ENCODE results near the gene SPRR1B.
"Not testable (repeated sequence)": the region's sequence is repeated elsewhere in the genome, so short reads cannot be mapped to it uniquely, and the experiment has no call there.

Gene SPRR1B, protein sequence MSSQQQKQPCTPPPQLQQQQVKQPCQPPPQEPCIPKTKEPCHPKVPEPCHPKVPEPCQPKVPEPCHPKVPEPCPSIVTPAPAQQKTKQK

DNA sequence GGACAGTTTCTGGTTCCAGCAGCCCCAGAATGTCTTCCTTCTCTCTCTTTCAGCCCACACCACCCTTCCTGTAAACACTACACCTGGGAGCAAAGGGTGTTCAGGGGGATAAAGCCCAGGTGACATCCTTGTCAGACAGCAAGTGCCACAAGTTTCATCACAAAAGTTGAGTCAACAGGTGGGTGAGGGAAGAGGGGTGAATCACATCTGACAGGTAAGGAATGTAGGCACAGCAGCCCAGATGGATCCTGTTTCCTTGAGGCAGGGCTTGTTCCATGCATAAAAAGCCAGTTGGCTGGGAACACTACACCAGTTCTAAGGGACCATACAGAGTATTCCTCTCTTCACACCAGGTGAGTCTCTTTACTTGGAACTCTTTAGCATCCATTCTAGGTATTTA is at the start of gene SPRR1B:
SPRR1B (plus strand) TSS at position 309 of the 400 bp plus-strand sequence. CDS start 1,143 bp downstream, outside the sequence.
- no peak for DNase-seq (ENCODE audit: low read depth)

- DNase-seq (ENCODE audit: low read depth): no peak
These were observed 48.9 kb upstream of the SPRR1B start for GRCh38 chr1:152982076-152982475.

- DNase-seq (ENCODE audit: low read depth): no peak
These were observed 47.8 kb upstream of the SPRR1B start for GRCh38 chr1:152983234-152983633.

DNA sequence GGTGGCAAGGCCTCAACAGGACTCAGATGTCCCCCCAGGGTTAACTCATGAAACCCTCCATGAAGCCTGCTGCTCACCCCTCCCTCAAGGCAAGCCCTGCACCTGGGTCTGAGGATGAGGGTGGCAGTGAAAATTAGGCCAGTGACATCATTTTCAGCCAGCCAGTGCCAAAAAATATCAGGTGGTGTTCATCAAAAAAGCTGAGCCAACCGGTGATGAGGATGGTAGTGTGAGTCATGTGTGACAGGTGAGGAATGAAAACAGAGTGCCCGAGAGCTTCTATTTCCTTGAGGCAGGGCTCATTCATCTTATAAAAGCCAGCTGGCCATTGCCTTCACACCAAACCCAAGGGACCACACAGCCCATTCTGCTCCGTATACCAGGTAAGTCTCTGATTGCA is 47.3 kb upstream of the SPRR1B start, which contains the start of gene SPRR1A:
SPRR1A (plus strand) TSS at position 339 of the 400 bp plus-strand sequence. CDS start 1,150 bp downstream, outside the sequence.
- DNase-seq (ENCODE audit: low read depth): no peak

DNA sequence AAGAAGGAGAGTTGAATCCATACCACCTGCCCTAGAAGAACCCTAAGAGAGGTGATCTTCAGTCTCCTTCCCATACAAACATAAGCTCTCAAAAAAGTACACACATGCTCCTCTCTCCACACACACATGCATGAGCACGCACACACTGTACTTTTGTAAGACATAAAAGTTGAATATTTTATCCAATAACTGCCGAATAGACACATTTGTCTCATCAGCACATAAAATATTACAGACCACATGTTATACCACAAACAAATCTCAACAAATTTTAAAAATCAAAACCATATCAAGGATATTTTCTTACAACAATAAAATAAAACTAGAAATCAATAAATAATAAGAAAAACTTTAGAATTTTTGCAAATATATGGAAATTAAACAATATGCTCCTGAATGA is 44.4 kb upstream of the SPRR1B start:
- DNase-seq (ENCODE audit: low read depth): no peak

- DNase-seq (ENCODE audit: low read depth): no peak
These were observed 37.8 kb upstream of the SPRR1B start for GRCh38 chr1:152993186-152993585.

DNA sequence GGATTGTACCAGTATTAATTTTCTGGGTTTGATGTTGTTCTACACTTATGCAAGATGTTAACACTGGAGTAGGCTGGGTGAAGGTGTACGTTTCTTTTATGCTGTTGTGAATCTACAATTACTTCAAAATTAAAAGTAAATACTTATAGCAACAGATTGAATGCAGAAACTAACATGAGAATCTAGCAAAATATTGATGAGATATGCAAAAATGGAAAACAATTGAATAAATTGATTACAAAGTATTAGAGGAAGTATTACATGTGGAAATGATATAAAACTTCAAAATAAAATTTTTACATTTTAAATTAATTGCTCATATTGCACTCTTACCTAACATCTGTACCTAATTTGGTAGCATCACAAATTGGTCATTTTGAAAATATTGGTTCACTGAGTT is 35.2 kb upstream of the SPRR1B start:
- no peak for DNase-seq (ENCODE audit: low read depth)

DNA sequence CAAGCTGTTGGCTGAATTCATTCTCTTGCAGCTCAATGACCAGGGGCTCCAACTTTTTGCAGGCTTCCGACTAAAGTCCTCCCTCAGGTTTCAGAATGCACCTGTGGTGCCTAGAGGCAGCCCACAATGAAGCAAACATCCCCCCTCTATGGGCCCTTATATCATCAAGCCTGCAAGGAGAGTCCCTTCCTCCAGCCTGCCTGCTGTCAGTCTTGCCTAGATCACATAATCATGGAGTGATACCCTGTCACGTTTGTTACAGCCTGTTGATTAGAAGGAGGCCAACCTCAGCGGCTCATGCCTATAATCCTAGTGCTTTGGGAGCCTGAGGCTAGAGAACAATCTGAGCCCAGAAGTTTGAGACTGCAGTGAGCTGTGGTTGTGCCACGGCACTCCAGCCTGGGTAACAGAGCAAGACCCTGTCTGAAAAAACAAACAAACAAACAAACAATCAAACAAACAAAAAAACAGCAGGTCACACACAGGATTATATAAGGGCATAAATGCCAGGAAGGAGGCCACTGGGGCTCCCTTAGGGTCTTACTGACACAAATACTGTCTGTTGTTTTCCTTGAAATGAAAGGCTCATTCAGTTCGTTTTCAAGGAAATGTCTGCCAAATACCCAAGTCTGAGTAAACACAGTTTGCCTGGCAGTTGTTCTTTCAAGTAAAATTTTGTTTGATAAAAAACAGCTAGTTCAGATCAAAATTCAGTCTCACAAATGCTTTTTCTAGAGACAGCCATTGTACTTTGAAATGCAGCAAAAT is 34.2 kb upstream of the SPRR1B start:
- no peak for DNase-seq (ENCODE audit: low read depth)

- DNase-seq (ENCODE audit: low read depth): no peak
These were observed 33.1 kb upstream of the SPRR1B start for GRCh38 chr1:152997901-152998300.

DNA sequence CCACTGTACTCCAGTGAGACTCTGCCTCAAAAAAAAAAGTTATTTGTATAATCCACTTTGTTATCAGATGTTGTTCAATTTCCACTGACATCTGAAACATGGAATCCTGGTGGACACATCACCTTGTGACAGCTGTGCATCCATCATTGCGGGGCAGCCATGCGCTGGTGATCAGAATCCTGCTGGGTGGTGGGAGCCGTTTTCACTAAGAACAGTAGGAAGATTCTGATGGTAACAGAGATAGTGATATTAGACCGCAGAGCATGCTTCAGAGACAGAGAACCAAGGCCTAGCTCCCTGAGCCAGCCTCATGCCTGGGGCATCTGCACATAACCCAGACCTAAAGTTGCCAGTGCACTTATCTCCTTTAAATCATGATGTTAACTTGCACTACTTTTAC is 32.5 kb upstream of the SPRR1B start:
- DNase-seq (ENCODE audit: low read depth): no peak

GRCh38 chr1:152999818-153000217 is 31.2 kb upstream of the SPRR1B start:
- no peak for DNase-seq (ENCODE audit: low read depth)

GRCh38 chr1:153000294-153000693 is 30.7 kb upstream of the SPRR1B start:
- no peak for DNase-seq (ENCODE audit: low read depth)

GRCh38 chr1:153001382-153001781 is 29.6 kb upstream of the SPRR1B start, which contains the start of gene SPRR3:
TSS of gene SPRR3 (plus strand) at chr1:153001749. CDS start at chr1:153003021, 1,272 bp downstream.
- DNase-seq (ENCODE audit: low read depth): no peak

DNA sequence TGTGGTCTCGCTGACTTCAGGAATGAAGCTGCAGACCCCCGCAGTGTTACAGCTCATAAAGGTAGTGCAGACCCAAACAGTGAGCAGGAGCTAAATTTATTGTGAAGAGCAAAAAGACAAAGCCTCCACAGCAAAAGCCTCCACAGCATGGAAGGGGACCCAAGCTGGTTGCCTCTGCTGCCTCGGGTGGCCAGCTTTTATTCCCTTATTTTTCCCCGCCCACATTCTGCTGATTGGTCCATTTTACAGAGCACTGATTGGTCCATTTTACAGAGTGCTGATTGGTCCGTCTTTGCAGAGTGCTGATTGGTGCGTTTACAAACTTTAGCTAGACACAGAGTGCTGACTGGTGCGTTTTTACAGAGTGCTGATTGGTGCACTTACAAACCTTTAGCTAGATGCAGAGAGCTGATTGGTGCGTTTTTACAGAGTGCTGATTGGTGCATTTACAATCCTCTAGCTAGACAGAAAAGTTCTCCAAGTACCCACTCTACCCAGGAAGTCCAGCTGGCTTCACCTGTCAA is 19.7 kb upstream of the SPRR1B start:
- DNase-seq (ENCODE audit: low read depth): not testable (repeated sequence)

DNA sequence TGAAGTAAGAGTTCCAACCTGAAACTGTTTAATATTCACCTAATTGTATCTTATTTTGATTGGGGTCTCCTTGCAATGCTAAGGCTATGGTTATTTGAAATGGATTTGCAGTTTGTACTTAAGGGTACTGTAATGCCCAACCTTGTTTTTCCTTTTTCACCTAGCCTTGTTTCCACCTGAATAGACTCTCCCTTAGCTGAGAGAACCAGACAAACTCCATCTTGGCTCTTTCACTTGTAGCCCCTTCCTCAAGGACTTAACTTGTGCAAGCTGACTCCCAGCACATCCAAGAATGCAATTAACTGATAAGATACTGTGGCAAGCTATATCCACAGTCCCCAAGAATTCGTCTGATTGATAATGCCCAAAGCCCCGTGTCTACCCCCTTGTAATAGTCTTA is 9.2 kb upstream of the SPRR1B start:
- DNase-seq (ENCODE audit: low read depth): not testable (repeated sequence)

- not testable (repeated sequence) for DNase-seq (ENCODE audit: low read depth)
These were observed 8.7 kb upstream of the SPRR1B start for GRCh38 chr1:153022340-153022739.

- DNase-seq (ENCODE audit: low read depth): no peak
These were observed 7.9 kb upstream of the SPRR1B start for GRCh38 chr1:153023109-153023508.

GRCh38 chr1:153024413-153024812 is 6.6 kb upstream of the SPRR1B start:
- no peak for DNase-seq (ENCODE audit: low read depth)

DNA sequence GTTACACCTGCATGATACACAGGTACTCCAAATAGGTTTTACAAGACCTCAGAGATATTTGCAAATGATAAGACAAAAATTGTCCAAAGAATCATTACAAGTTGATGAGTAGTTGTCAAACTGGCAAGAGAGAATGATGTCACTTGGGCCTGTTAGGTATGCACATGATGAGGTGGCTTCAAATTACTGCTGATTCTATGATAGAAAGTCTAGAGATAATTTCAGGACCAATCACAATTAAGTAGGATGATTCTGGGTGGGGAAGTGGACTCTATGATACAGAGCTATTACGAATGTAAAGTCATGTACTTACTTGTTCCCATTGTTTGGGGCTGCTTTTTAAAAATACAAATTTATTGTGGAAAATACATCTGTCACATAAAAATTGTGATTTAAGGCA is 5.2 kb upstream of the SPRR1B start:
- no peak for DNase-seq (ENCODE audit: low read depth)

DNA sequence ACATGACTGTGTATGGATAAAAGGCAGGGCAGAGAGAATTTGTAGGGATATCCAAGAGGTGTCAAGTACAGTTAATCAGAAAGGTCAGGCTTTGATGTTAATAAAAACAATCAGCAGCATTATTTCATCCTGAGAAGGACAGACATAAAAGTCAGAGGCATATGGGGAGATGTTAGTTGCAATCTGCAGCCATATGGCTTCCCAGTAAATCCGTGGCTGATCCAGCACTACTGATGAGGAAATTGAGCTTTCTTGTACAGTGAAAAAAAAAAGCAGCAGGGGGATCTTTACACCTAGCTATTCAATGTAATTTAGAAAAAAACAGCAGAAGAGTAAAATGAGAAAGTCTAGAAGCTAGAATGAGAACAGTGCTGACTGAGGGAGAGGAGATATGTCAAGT is 2.2 kb upstream of the SPRR1B start:
- no peak for DNase-seq (ENCODE audit: low read depth)

DNA sequence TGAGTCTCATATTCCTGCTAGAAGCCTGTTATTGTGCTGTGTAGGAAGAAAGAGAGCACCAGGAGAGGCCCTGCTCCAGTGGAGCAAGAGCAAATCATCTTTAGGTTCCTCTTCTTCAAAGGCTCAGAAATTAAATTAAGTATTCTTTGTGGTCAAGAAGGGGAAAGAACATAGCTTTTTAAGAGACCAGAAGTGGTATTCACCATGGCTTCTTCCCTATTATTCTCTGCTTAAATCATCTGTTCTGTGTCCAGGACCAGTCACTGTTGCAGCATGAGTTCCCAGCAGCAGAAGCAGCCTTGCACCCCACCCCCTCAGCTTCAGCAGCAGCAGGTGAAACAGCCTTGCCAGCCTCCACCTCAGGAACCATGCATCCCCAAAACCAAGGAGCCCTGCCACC is 1.1 kb downstream of the SPRR1B start:
- no peak for DNase-seq (ENCODE audit: low read depth)

GRCh38 chr1:153032677-153033308 is 1.8 kb downstream of the SPRR1B start:
- DNase-seq (ENCODE audit: low read depth): peak; percentile 38

- no peak for DNase-seq (ENCODE audit: low read depth)
These were observed 4.2 kb downstream of the SPRR1B start for GRCh38 chr1:153035211-153035610.

Measured in non-pigmented ciliary epithelial cell (primary cell).